Cerebellar cortex (tissue), 1 donor: Measurements from ENCODE around the gene SLX9.
"Not testable (repeated sequence)": the region's sequence is repeated elsewhere in the genome, so short reads cannot be mapped to it uniquely, and the experiment has no call there.

Experiments
- DNase-seq: peaks from one replicate; pipeline ENCODE4 v3.0.0-alpha.2; 2015; ENCODE audit warnings: low spot score

Gene SLX9

GRCh38 chr21:44916965-44917364, 22.9 kb upstream of the SLX9 start:
- no peak for DNase-seq

- DNase-seq = no peak
These were observed 22.3 kb upstream of the SLX9 start for GRCh38 chr21:44917446-44918106.

GRCh38 chr21:44918107-44918470, 21.7 kb upstream of the SLX9 start:
- no peak for DNase-seq

- DNase-seq = no peak
These were observed 21.2 kb upstream of the SLX9 start for GRCh38 chr21:44918581-44919033.

GRCh38 chr21:44919111-44919912, 20.5 kb upstream of the SLX9 start:
- no peak for DNase-seq

- DNase-seq = no peak
These were observed 19.7 kb upstream of the SLX9 start for GRCh38 chr21:44919913-44920693.

- no peak for DNase-seq
These were observed 18.9 kb upstream of the SLX9 start, which contains the start of gene ITGB2 for GRCh38 chr21:44920694-44921604. Gene ITGB2 (minus strand): TSS chr21:44920899. CDS start chr21:44910782, 10,117 bp downstream.

GRCh38 chr21:44921928-44922327, 17.9 kb upstream of the SLX9 start:
- DNase-seq = no peak

- no peak for DNase-seq
These were observed 16.2 kb upstream of the SLX9 start for GRCh38 chr21:44923480-44924084.

- no peak for DNase-seq
These were observed 15.0 kb upstream of the SLX9 start for GRCh38 chr21:44924606-44925377.

GRCh38 chr21:44925378-44925755, 14.5 kb upstream of the SLX9 start:
- DNase-seq = no peak

GRCh38 chr21:44926331-44927101, 13.3 kb upstream of the SLX9 start:
- no peak for DNase-seq

GRCh38 chr21:44927259-44927586, 12.6 kb upstream of the SLX9 start:
- DNase-seq = no peak

- DNase-seq = no peak
These were observed 12.0 kb upstream of the SLX9 start for GRCh38 chr21:44927587-44928461.

GRCh38 chr21:44928500-44929241, 11.2 kb upstream of the SLX9 start:
- DNase-seq = not testable (repeated sequence)

GRCh38 chr21:44929242-44929798, 10.5 kb upstream of the SLX9 start:
- DNase-seq = no peak

GRCh38 chr21:44929799-44930542, 9.9 kb upstream of the SLX9 start:
- DNase-seq = no peak
